Astrocyte of the spinal cord (primary cell): ENCODE results near the gene TNFRSF19.

ENCODE experiments used
- DNase-seq: peaks from one replicate; pipeline ENCODE4 v3.0.0; 2011; ENCODE audit warnings: low read depth, low spot score
- H3K4me3 ChIP-seq: 2 replicates; pipeline ENCODE4 v1.5.1; 2011; ENCODE audit warnings: low read depth, mild to moderate bottlenecking, low read length, moderate library complexity
- in situ Hi-C: cut with HindIII; loops from 2 replicates; pipeline ENCODE4 v1.10.0; 2017; ENCODE audit warnings: low sequenced_read_pairs
- TF ChIP-seq, protein P1 (sequence below): IDR thresholded peaks from 2 replicates; pipeline ENCODE4 v1.5.1; 2012; ENCODE audit warnings: low read depth, mild to moderate bottlenecking, low read length, inconsistent platforms

TNFRSF19 gene

DNA sequence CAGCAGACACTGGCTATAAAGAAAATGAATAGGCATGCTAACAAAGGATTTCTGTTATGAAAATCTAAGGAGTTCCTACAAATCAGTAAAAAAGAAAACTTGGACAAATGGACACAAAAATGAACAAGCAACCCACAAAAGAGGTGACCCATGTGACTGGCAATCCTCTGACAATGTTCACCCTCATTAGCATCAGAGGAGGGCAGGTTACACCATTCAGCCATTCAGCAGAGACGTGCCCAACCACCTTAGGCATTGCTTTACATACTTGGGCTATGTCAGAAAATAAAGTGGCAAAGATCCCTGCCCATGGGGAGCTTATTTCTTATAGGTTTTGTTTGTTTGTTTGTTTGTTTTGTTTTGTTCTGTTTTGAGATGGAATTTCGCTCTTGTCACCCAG, 46.0 kb downstream of the TNFRSF19 start:
- in situ Hi-C loops: no loop called here
- TF ChIP-seq, protein P1, sequence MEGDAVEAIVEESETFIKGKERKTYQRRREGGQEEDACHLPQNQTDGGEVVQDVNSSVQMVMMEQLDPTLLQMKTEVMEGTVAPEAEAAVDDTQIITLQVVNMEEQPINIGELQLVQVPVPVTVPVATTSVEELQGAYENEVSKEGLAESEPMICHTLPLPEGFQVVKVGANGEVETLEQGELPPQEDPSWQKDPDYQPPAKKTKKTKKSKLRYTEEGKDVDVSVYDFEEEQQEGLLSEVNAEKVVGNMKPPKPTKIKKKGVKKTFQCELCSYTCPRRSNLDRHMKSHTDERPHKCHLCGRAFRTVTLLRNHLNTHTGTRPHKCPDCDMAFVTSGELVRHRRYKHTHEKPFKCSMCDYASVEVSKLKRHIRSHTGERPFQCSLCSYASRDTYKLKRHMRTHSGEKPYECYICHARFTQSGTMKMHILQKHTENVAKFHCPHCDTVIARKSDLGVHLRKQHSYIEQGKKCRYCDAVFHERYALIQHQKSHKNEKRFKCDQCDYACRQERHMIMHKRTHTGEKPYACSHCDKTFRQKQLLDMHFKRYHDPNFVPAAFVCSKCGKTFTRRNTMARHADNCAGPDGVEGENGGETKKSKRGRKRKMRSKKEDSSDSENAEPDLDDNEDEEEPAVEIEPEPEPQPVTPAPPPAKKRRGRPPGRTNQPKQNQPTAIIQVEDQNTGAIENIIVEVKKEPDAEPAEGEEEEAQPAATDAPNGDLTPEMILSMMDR: no peak
- no peak for DNase-seq
- no peak overlapping the region for H3K4me3 ChIP-seq

- DNase-seq: peak; percentile 95
- in situ Hi-C loops: no loop called here
- TF ChIP-seq, protein P1: no peak
- no peak overlapping the region for H3K4me3 ChIP-seq
Observed at GRCh38 chr13:23617551-23618024, 47.4 kb downstream of the TNFRSF19 start.

GRCh38 chr13:23618341-23618740, 48.1 kb downstream of the TNFRSF19 start:
- no peak overlapping the region for H3K4me3 ChIP-seq
- DNase-seq: peak; percentile 98
- in situ Hi-C loops: no loop called here
- TF ChIP-seq, protein P1: no peak

DNA sequence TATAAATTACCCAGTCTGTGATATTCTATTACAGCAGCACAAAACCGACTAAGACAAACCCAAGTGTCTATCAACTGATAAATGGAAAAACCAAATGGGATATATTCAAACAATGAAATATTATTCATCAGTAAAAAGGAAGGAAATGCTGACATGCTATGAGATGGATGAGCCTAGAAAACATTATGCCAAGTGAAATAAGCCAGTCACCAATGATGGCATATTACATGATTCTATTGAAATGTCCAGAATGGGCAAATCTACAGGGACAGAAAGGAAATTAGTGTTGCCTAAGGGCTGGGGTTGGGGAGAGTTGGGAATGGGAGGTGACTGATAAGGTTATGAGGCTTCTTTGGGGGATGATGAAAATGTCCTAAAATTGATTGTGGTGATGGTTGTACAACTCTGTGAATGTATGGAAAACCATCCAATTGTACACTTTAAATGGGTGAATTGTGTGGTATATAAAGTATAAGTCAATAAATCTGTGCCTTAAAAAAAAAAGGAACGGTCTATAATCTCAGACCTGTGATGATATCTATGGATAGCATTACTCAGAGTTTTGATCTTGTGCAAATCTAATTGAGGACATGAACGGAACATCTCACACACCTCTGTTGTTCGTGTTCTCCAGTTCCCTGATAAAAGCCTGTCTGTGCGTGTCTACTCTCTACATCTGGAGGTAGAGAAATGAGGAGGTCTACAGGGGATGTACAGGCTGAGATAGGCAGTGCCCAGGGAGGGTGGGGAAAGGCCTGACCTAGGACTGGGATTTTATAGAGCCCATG, 49.0 kb downstream of the TNFRSF19 start:
- TF ChIP-seq, protein P1: no peak
- H3K4me3 ChIP-seq: no peak overlapping the region
- in situ Hi-C loops: no loop called here
- no peak for DNase-seq

DNA sequence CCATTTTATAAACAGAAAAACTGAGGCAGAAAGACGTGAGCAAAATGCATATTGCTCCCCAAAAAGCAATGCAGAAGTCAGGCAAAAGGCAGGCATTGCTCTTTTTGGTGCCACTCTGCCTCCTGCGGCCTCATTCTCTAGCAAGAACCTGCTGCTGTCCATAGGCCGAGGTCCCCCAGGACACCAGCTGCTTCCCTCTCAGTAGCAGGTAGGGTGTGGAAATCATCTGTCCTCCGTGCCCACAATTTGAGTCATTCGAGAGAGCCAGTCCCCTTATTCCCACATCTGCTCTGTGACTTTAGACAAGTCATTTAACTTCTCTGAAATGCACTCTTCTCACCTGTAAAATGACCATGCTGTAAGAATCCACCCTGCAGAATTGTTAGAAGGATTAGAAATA, 50.0 kb downstream of the TNFRSF19 start:
- no peak for DNase-seq
- H3K4me3 ChIP-seq: no peak overlapping the region
- in situ Hi-C loops: no loop called here
- TF ChIP-seq, protein P1: no peak

DNA sequence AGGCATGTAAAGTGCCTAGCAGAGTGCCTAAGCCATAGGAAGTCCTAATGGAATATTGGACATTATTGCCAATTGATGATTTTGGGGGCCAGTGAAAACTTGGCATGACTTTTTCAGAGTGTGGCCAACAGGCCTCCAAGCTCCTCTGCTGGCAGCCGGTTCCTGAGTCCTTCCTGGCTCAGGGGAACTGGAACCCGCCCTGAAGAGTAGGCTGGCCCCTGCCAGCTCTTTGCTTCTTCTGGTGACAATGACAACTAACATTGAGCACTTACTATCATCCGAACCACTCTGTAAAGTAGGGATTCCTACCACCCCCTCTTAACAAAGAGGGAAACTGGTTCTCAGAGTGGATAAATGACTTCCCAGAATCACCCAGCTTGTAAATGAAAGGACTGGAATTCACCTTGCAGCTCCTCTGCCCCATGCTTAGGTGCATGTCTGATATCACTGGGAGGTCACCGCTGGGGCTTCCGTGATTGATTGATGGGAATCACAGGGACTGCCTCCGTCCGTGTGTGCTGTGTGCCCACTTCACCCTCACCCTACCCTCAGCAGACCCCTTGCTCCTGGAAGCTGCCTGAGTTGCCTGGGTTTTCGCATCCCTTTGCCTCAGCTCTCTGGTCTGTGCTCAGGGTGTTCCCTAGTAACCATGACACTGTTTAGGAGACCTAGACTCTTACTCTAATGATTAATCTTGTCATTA, 50.6 kb downstream of the TNFRSF19 start:
- TF ChIP-seq, protein P1: no peak
- no peak for DNase-seq
- no peak overlapping the region for H3K4me3 ChIP-seq
- in situ Hi-C loops: no loop called here
